Loucy (cell line): Measurements from ENCODE around the gene FYN.

Experiments
- H2AFZ ChIP-seq: fragments of 200-600 bp; sonication (generic); 2 replicates; pipeline ENCODE4 v1.6.0; 2016; ENCODE audit warnings: antibody characterized with exemption, mild to moderate bottlenecking, low read length, moderate library complexity
- H3F3A ChIP-seq: fragments of 200-600 bp; 2 replicates; pipeline ENCODE4 v1.6.0; 2016; ENCODE audit warnings: antibody characterized with exemption, low read depth, mild to moderate bottlenecking
- H3K27me3 ChIP-seq: fragments of 200-600 bp; sonication (generic); 2 replicates; pipeline ENCODE4 v1.6.1; 2014; ENCODE audit warnings: low read length, mild to moderate bottlenecking; ENCODE audit not compliant: insufficient read depth, poor library complexity, severe bottlenecking
- H3K36me3 ChIP-seq: fragments of 200-600 bp; sonication (generic); 2 replicates; pipeline ENCODE4 v1.6.1; 2016; ENCODE audit warnings: low read length; ENCODE audit not compliant: insufficient read depth
- H3K4me1 ChIP-seq: fragments of 200-600 bp; sonication (generic); 2 replicates; pipeline ENCODE4 v1.5.1; 2014; ENCODE audit warnings: low read length, mild to moderate bottlenecking; ENCODE audit not compliant: insufficient read depth, poor library complexity, severe bottlenecking
- H3K4me2 ChIP-seq: fragments of 200-600 bp; sonication (generic); 2 replicates; pipeline ENCODE4 v1.6.0; 2014; ENCODE audit warnings: antibody characterized with exemption, low read length, low read depth, mild to moderate bottlenecking; ENCODE audit not compliant: poor library complexity, severe bottlenecking
- H3K4me3 ChIP-seq: fragments of 200-600 bp; sonication (generic); 2 replicates; pipeline ENCODE4 v1.5.1; 2014; ENCODE audit warnings: low read length, mild to moderate bottlenecking, mixed read lengths; ENCODE audit not compliant: poor library complexity, severe bottlenecking
- H3K79me2 ChIP-seq: fragments of 200-600 bp; sonication (generic); 2 replicates; pipeline ENCODE4 v1.6.1; 2014; ENCODE audit warnings: low read length; ENCODE audit not compliant: insufficient read depth
- H3K9ac ChIP-seq: fragments of 200-600 bp; sonication (generic); 2 replicates; pipeline ENCODE4 v1.6.0; 2014; ENCODE audit warnings: mild to moderate bottlenecking, low read depth, low read length, moderate library complexity; ENCODE audit not compliant: poor library complexity, severe bottlenecking
- H3K9me2 ChIP-seq: fragments of 200-600 bp; sonication (generic); replicated peaks from 2 replicates; pipeline ENCODE4 v1.6.1; 2016; ENCODE audit warnings: low read depth, low read length, mixed read lengths
- H3K9me3 ChIP-seq: fragments of 200-600 bp; sonication (generic); 2 replicates; pipeline ENCODE4 v1.6.1; 2014; ENCODE audit warnings: mild to moderate bottlenecking, antibody characterized with exemption, low read length, low read depth; ENCODE audit not compliant: insufficient read depth
- H4K20me1 ChIP-seq: fragments of 200-600 bp; sonication (generic); 2 replicates; pipeline ENCODE4 v1.6.0; 2014; ENCODE audit warnings: antibody characterized with exemption, low read length, mild to moderate bottlenecking; ENCODE audit not compliant: insufficient read depth, poor library complexity, severe bottlenecking
- CTCF ChIP-seq: fragments of 200-600 bp; sonication (generic); conservative IDR thresholded peaks from 2 replicates; pipeline ENCODE4 v1.5.1; 2014; ENCODE audit warnings: mild to moderate bottlenecking, antibody characterized with exemption, low read length
- EZH2phosphoT487 ChIP-seq: fragments of 200-600 bp; IDR thresholded peaks from 2 replicates; pipeline ENCODE4 v1.6.1; 2018; ENCODE audit warnings: antibody characterized with exemption, mild to moderate bottlenecking, moderate library complexity, borderline replicate concordance

FYN gene

GRCh38 chr6:111741177-111741952, 131.9 kb downstream of the FYN start:
- H3K4me2 ChIP-seq: no peak overlapping the region
- H2AFZ ChIP-seq: no peak overlapping the region
- H4K20me1 ChIP-seq: no peaks in the 10 kb centered on the region
- H3K4me1 ChIP-seq: peaks cover 4% of the 10 kb centered on the region
- no peaks in the 10 kb centered on the region for H3F3A ChIP-seq
- H3K9ac ChIP-seq: no peak overlapping the region
- H3K79me2 ChIP-seq: peaks cover 15% of the 10 kb centered on the region; the same call in 1 of the 2 replicates
- no peak overlapping the region for H3K4me3 ChIP-seq
- no peaks in the 10 kb centered on the region for H3K9me2 ChIP-seq
- TF ChIP-seq EZH2phosphoT487 (no peak), CTCF (no peak)
- H3K36me3 ChIP-seq: peaks cover 27% of the 10 kb centered on the region; the same call in 1 of the 2 replicates
- H3K27me3 ChIP-seq: no peaks in the 10 kb centered on the region
- no peaks in the 10 kb centered on the region for H3K9me3 ChIP-seq

DNA sequence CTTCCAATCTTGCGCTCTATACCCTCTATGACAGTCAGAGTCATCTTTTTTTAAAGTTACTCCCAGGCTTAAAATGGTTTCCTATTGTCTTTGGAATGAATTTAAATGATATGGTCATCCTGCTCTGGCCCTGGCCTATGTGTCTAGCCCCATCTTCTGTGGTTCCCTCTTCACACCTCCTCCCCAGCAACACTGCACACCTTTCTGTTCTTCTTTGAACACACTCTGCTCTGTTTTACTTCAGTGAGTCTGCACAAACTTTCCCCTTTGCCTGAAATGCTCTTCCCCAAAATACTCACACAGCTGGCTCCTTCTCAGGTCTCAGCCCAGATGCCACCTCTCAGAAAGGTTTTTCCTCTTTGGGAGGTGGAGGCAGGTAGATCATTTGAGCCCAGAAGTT, 132.7 kb downstream of the FYN start:
- Histone ChIP-seq H3K9me3 (no peaks in the 10 kb centered on the region), H3K36me3 (peaks cover 27% of the 10 kb centered on the region; the same call in 1 of the 2 replicates), H3K9ac (no peak overlapping the region), H3K9me2 (no peaks in the 10 kb centered on the region), H3K27me3 (no peaks in the 10 kb centered on the region), H3F3A (no peaks in the 10 kb centered on the region), H3K4me1 (peaks cover 4% of the 10 kb centered on the region), H3K4me2 (no peak overlapping the region), H3K79me2 (peaks cover 23% of the 10 kb centered on the region; the same call in 1 of the 2 replicates), H2AFZ (no peak overlapping the region), H3K4me3 (no peak overlapping the region), H4K20me1 (no peaks in the 10 kb centered on the region)
- TF ChIP-seq CTCF (no peak), EZH2phosphoT487 (no peak)

DNA sequence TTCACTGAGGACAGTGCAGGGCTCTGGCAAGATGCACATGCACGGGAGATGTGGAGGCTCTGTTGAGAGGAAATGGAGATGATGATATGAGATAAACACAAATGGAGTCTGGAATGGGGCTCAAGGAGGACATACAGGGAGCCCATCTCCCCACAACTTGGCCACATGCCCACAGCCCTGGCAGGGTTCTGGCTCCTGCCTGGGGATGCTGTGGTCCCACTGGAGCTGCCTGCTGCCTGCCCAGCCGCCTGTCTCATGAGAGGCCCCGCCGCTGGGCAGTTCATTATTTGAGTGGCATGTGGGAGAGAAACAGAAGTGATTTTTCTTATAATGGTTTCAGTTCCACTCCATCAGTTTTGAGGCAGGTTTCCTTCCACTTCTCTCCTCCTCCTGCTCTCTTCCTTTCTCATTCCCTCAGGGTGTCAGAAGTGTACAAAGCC, 134.0 kb downstream of the FYN start:
- H3K36me3 ChIP-seq: peaks cover 27% of the 10 kb centered on the region; the same call in 1 of the 2 replicates
- H3K9ac ChIP-seq: no peak overlapping the region
- H3K4me3 ChIP-seq: no peak overlapping the region
- peaks cover 17% of the 10 kb centered on the region; the same call in 1 of the 2 replicates for H3K79me2 ChIP-seq
- no peaks in the 10 kb centered on the region for H3F3A ChIP-seq
- no peaks in the 10 kb centered on the region for H3K9me3 ChIP-seq
- no peak overlapping the region for H2AFZ ChIP-seq
- H4K20me1 ChIP-seq: no peaks in the 10 kb centered on the region
- H3K4me2 ChIP-seq: no peak overlapping the region
- H3K9me2 ChIP-seq: no peaks in the 10 kb centered on the region
- TF ChIP-seq EZH2phosphoT487 (no peak), CTCF (no peak)
- no peaks in the 10 kb centered on the region for H3K27me3 ChIP-seq
- H3K4me1 ChIP-seq: peaks cover 4% of the 10 kb centered on the region
